GM21360 (cell line): Measurements from ENCODE around the gene TNFRSF8.

ENCODE experiments used
- ATAC-seq: cut with Tn5 transposase; IDR thresholded peaks from one replicate; pipeline ENCODE4 v1.9.1; 2021; ENCODE audit warnings: mild to moderate bottlenecking, moderate library complexity; ENCODE audit not compliant: unreplicated experiment

The TNFRSF8 gene

GRCh38 chr1:12185036-12185917 lies 122.2 kb downstream of the TNFRSF8 start:
- no peak for ATAC-seq

- no peak for ATAC-seq
Measured at GRCh38 chr1:12185918-12186678, 123.0 kb downstream of the TNFRSF8 start.

- ATAC-seq = no peak
Measured at GRCh38 chr1:12186679-12186985, 123.5 kb downstream of the TNFRSF8 start.

- no peak for ATAC-seq
Measured at GRCh38 chr1:12188115-12188514, 125.0 kb downstream of the TNFRSF8 start.

- ATAC-seq = no peak
Measured at GRCh38 chr1:12188657-12189327, 125.7 kb downstream of the TNFRSF8 start.

GRCh38 chr1:12189328-12189682 lies 126.2 kb downstream of the TNFRSF8 start:
- no peak for ATAC-seq

DNA sequence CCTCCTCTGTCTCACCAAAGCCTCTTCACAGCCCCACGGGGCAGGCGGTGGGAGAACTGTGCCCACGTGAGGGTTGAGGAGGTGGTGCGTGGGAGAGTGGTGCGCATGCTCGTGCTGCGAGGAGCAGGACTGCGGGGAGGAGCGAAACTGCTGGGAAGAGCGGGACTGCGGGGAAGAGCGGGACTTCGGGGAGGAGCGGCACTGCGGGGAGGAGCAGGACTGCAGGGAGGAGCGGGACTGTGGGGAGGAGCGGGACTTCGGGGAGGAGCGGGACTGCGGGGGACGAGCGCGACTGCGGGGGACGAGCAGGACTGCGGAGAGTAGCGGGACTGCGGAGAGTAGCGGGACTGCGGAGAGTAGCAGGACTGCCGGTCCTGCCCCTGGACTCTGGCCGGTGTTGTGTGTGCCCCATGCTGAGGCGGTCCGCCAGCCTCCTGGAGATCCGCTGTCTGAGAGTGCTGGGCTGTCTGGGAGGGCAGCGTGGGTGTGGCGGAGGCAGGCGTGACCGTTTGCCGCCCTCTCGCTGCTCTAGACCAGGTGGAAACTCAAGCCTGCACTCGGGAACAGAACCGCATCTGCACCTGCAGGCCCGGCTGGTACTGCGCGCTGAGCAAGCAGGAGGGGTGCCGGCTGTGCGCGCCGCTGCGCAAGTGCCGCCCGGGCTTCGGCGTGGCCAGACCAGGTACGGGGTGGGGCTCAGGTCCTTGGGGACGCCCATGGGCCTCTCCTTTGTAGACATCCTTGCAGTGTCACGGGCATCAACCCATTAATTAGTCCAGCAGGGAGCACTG lies 128.3 kb downstream of the TNFRSF8 start:
- ATAC-seq = no peak
